AG04449 (cell line): ENCODE data around the gene TSPAN2.

ENCODE experiments used
- CTCF ChIA-PET: fragments of 350-600 bp; formaldehyde crosslinking; extraction: SDS; loops from one replicate; lab custom pipeline; 2021; ENCODE audit warnings: antibody characterized with exemption; lab: Yijun Ruan, JAX
- POLR2A ChIA-PET: fragments of 400-600, 350-600 bp; formaldehyde crosslinking; extraction: SDS; loops from one replicate; lab custom pipeline; 2020; ENCODE audit warnings: antibody characterized with exemption, inconsistent platforms; lab: Yijun Ruan, JAX
- DNase-seq: peaks from one replicate; pipeline ENCODE4 v3.0.0-alpha.2; 2010; ENCODE audit warnings: low read depth, low spot score
- H3K4me3 ChIP-seq: 2 replicates; pipeline ENCODE4 v1.5.1; 2011; ENCODE audit warnings: low read depth, mild to moderate bottlenecking, control low read depth, low read length
- CTCF ChIP-seq: IDR thresholded peaks from one replicate; pipeline ENCODE4 v1.5.1; 2011; ENCODE audit warnings: mild to moderate bottlenecking, moderate library complexity, low read length, control low read depth, inconsistent platforms; ENCODE audit not compliant: insufficient read depth; ENCODE audit errors: missing control alignments

TSPAN2 gene

GRCh38 chr1:115129071-115129640 is 39.9 kb upstream of the TSPAN2 start:
- CTCF ChIA-PET = interaction anchor here (1.3 kb wide), 1 partner anchor 77 kb away, joined by 3 read pairs; no protein-coding TSS in a partner anchor
- POLR2A ChIA-PET = interaction anchor here (0.6 kb wide), 1 partner anchor 9 kb away, joined by 3 read pairs; no protein-coding TSS in a partner anchor
- no peak for TF ChIP-seq CTCF

GRCh38 chr1:115127539-115127938 is 38.2 kb upstream of the TSPAN2 start:
- H3K4me3 ChIP-seq = no peak overlapping the region
- ChIA-PET CTCF (interaction anchor here (1.0 to 8.8 kb wide), 6 partner anchors 9 to 343 kb away, joined by 3 to 69 read pairs (median 4); no protein-coding TSS in a partner anchor), POLR2A (no interaction called here)
- no peak for TF ChIP-seq CTCF
- no peak for DNase-seq

More at GRCh38 chr1:115129071-115129640, 39.9 kb upstream of the TSPAN2 start:
- DNase-seq = no peak
- H3K4me3 ChIP-seq = no peak overlapping the region

GRCh38 chr1:115126516-115126915 is 37.2 kb upstream of the TSPAN2 start:
- ChIA-PET POLR2A (interaction anchor here (0.8 kb wide), 1 partner anchor 207 kb away, joined by 5 read pairs; no protein-coding TSS in a partner anchor), CTCF (interaction anchor here (0.9 to 8.8 kb wide), 5 partner anchors 9 to 343 kb away, joined by 3 to 69 read pairs (median 5); no protein-coding TSS in a partner anchor)
- no peak overlapping the region for H3K4me3 ChIP-seq
- no peak for TF ChIP-seq CTCF
- no peak for DNase-seq

GRCh38 chr1:115123116-115123515 is 33.8 kb upstream of the TSPAN2 start:
- TF ChIP-seq CTCF = no peak
- DNase-seq = no peak
- ChIA-PET POLR2A (no interaction called here), CTCF (interaction anchor here (0.9 to 8.8 kb wide), 5 partner anchors 10 to 346 kb away, joined by 3 to 69 read pairs (median 3); no protein-coding TSS in a partner anchor)
- no peak overlapping the region for H3K4me3 ChIP-seq

GRCh38 chr1:115121793-115122192 is 32.5 kb upstream of the TSPAN2 start:
- no peak overlapping the region for H3K4me3 ChIP-seq
- no peak for DNase-seq
- POLR2A ChIA-PET = no interaction called here
- no peak for TF ChIP-seq CTCF
- CTCF ChIA-PET = interaction anchor here (0.6 to 8.8 kb wide), 6 partner anchors 9 to 474 kb away, joined by 3 to 69 read pairs (median 3); no protein-coding TSS in a partner anchor

GRCh38 chr1:115120296-115120695 is 31.0 kb upstream of the TSPAN2 start:
- ChIA-PET POLR2A (interaction anchor here (0.6 kb wide), 1 partner anchor 8 kb away, joined by 3 read pairs; no protein-coding TSS in a partner anchor), CTCF (interaction anchor here (1.1 to 8.8 kb wide), 2 partner anchors 9 to 18 kb away, joined by 3 to 69 read pairs; no protein-coding TSS in a partner anchor)
- DNase-seq = no peak
- H3K4me3 ChIP-seq = no peak overlapping the region
- no peak for TF ChIP-seq CTCF
